ENCODE results near the gene KRTAP9-1. TPM values are rescaled to one million over a fixed set of nuclear protein-coding genes. Genes with fewer than 3 reads are reported as not detected.

Gene KRTAP9-1
- total RNA-seq, 2 experiments from 2014 or later: not detected

GRCh38 chr17:41160648-41161047 lies 29.0 kb upstream of the KRTAP9-1 start, which contains the start of gene KRTAP4-4:
Gene KRTAP4-4, minus strand, starts transcription at chr17:41160748. Its CDS starts 57 bp downstream, at chr17:41160691.
- ATAC-seq (no peak), DNase-seq (no peak)
- no peak within 1 kb of the TSS for H3K27ac Mint-ChIP-seq
- ChIA-PET CTCF (no interaction called here), POLR2A (no interaction called here)
- H3K9me3 Mint-ChIP-seq (ENCODE audit: insufficient read depth): no peaks in the 10 kb centered on the region
- peaks cover 7% of the 10 kb centered on the region for H3K27me3 Mint-ChIP-seq (ENCODE audit: low read depth)
- no peaks in the 10 kb centered on the region for H3K4me1 Mint-ChIP-seq (ENCODE audit: low read depth)
- H3K4me3 Mint-ChIP-seq: no peak within 1 kb of the TSS
- H3K36me3 Mint-ChIP-seq (ENCODE audit: low read depth): no peaks in the 10 kb centered on the region

GRCh38 chr17:41163828-41164227 lies 25.9 kb upstream of the KRTAP9-1 start:
- Mint-ChIP-seq H3K27ac (no peak overlapping the region), H3K9me3 (ENCODE audit: insufficient read depth) (no peaks in the 10 kb centered on the region), H3K4me3 (no peak overlapping the region), H3K4me1 (ENCODE audit: low read depth) (no peaks in the 10 kb centered on the region), H3K36me3 (ENCODE audit: low read depth) (no peaks in the 10 kb centered on the region), H3K27me3 (ENCODE audit: low read depth) (peaks cover 7% of the 10 kb centered on the region)
- ChIA-PET CTCF (no interaction called here), POLR2A (no interaction called here)
- DNase-seq (no peak), ATAC-seq (no peak)

- Mint-ChIP-seq H3K27ac (no peak overlapping the region), H3K36me3 (ENCODE audit: low read depth) (no peaks in the 10 kb centered on the region), H3K9me3 (ENCODE audit: insufficient read depth) (no peaks in the 10 kb centered on the region), H3K4me1 (ENCODE audit: low read depth) (no peaks in the 10 kb centered on the region), H3K4me3 (no peak overlapping the region), H3K27me3 (ENCODE audit: low read depth) (peaks cover 8% of the 10 kb centered on the region)
- CTCF ChIA-PET: no interaction called here
- ATAC-seq: no peak
- DNase-seq: no peak
- POLR2A ChIA-PET: no interaction called here
These were observed 22.1 kb upstream of the KRTAP9-1 start for GRCh38 chr17:41167561-41167960.

GRCh38 chr17:41168121-41168520 lies 21.6 kb upstream of the KRTAP9-1 start, which contains the start of gene KRTAP4-3:
Gene KRTAP4-3, minus strand, starts transcription at chr17:41168221. Its CDS starts 49 bp downstream, at chr17:41168172.
- POLR2A ChIA-PET: no interaction called here
- H3K9me3 Mint-ChIP-seq (ENCODE audit: insufficient read depth): no peaks in the 10 kb centered on the region

GRCh38 chr17:41171886-41172285 lies 17.8 kb upstream of the KRTAP9-1 start:
- Mint-ChIP-seq H3K4me1 (ENCODE audit: low read depth) (no peaks in the 10 kb centered on the region), H3K27me3 (ENCODE audit: low read depth) (peaks cover 3% of the 10 kb centered on the region), H3K27ac (no peak overlapping the region), H3K36me3 (ENCODE audit: low read depth) (no peaks in the 10 kb centered on the region), H3K9me3 (ENCODE audit: insufficient read depth) (no peaks in the 10 kb centered on the region), H3K4me3 (no peak overlapping the region)
- ATAC-seq (no peak), DNase-seq (no peak)
- POLR2A ChIA-PET: no interaction called here
- CTCF ChIA-PET: no interaction called here

More at GRCh38 chr17:41168121-41168520, 21.6 kb upstream of the KRTAP9-1 start, which contains the start of gene KRTAP4-3:
- no peak for ATAC-seq
- H3K36me3 Mint-ChIP-seq (ENCODE audit: low read depth): no peaks in the 10 kb centered on the region
- peaks cover 6% of the 10 kb centered on the region for H3K27me3 Mint-ChIP-seq (ENCODE audit: low read depth)
- CTCF ChIA-PET: no interaction called here
- no peak within 1 kb of the TSS for H3K27ac Mint-ChIP-seq
- no peak within 1 kb of the TSS for H3K4me3 Mint-ChIP-seq
- no peaks in the 10 kb centered on the region for H3K4me1 Mint-ChIP-seq (ENCODE audit: low read depth)
- no peak for DNase-seq

- Mint-ChIP-seq H3K9me3 (ENCODE audit: insufficient read depth) (no peaks in the 10 kb centered on the region), H3K4me3 (no peak overlapping the region), H3K36me3 (ENCODE audit: low read depth) (no peaks in the 10 kb centered on the region), H3K27me3 (ENCODE audit: low read depth) (peaks cover 6% of the 10 kb centered on the region), H3K4me1 (ENCODE audit: low read depth) (no peaks in the 10 kb centered on the region), H3K27ac (no peak overlapping the region)
- no peak for DNase-seq
- no peak for ATAC-seq
- ChIA-PET CTCF (no interaction called here), POLR2A (no interaction called here)
These were observed 12.8 kb upstream of the KRTAP9-1 start for GRCh38 chr17:41176744-41177387.

GRCh38 chr17:41177727-41178271 lies 11.9 kb upstream of the KRTAP9-1 start, which contains the start of gene KRTAP4-2:
Gene KRTAP4-2, minus strand, starts transcription at chr17:41178221. Its CDS starts 57 bp downstream, at chr17:41178164.
- no peak for ATAC-seq
- Mint-ChIP-seq H3K27ac (no peak within 1 kb of the TSS), H3K27me3 (ENCODE audit: low read depth) (peaks cover 3% of the 10 kb centered on the region), H3K4me1 (ENCODE audit: low read depth) (no peaks in the 10 kb centered on the region), H3K4me3 (no peak within 1 kb of the TSS), H3K9me3 (ENCODE audit: insufficient read depth) (no peaks in the 10 kb centered on the region), H3K36me3 (ENCODE audit: low read depth) (no peaks in the 10 kb centered on the region)
- ChIA-PET POLR2A (no interaction called here), CTCF (interaction anchor here (1.3 kb wide), 1 partner anchor 371 kb away, joined by 4 read pairs; no protein-coding TSS in a partner anchor)
- no peak for DNase-seq

GRCh38 chr17:41178341-41178740 lies 11.3 kb upstream of the KRTAP9-1 start:
- Mint-ChIP-seq H3K36me3 (ENCODE audit: low read depth) (no peaks in the 10 kb centered on the region), H3K27me3 (ENCODE audit: low read depth) (peaks cover 3% of the 10 kb centered on the region), H3K4me1 (ENCODE audit: low read depth) (no peaks in the 10 kb centered on the region), H3K9me3 (ENCODE audit: insufficient read depth) (no peaks in the 10 kb centered on the region), H3K27ac (no peak overlapping the region), H3K4me3 (no peak overlapping the region)
- DNase-seq: no peak
- POLR2A ChIA-PET: no interaction called here
- CTCF ChIA-PET: interaction anchor here (1.3 kb wide), 1 partner anchor 371 kb away, joined by 4 read pairs; no protein-coding TSS in a partner anchor
- ATAC-seq: no peak

GRCh38 chr17:41178843-41179616 lies 10.7 kb upstream of the KRTAP9-1 start:
- Mint-ChIP-seq H3K27me3 (ENCODE audit: low read depth) (peaks cover 3% of the 10 kb centered on the region), H3K9me3 (ENCODE audit: insufficient read depth) (no peaks in the 10 kb centered on the region), H3K27ac (no peak overlapping the region), H3K4me3 (no peak overlapping the region), H3K4me1 (ENCODE audit: low read depth) (no peaks in the 10 kb centered on the region), H3K36me3 (ENCODE audit: low read depth) (no peaks in the 10 kb centered on the region)
- POLR2A ChIA-PET: no interaction called here
- CTCF ChIA-PET: interaction anchor here (1.3 kb wide), 1 partner anchor 370 kb away, joined by 4 read pairs; no protein-coding TSS in a partner anchor
- DNase-seq (no peak), ATAC-seq (no peak)

GRCh38 chr17:41184480-41184961 lies 5.2 kb upstream of the KRTAP9-1 start, which contains the start of gene KRTAP4-1:
Gene KRTAP4-1, minus strand, starts transcription at chr17:41184911. Its CDS starts 57 bp downstream, at chr17:41184854.
- ChIA-PET POLR2A (no interaction called here), CTCF (no interaction called here)

GRCh38 chr17:41185001-41185400 lies 4.7 kb upstream of the KRTAP9-1 start:
- H3K27ac Mint-ChIP-seq: no peak overlapping the region
- no peaks in the 10 kb centered on the region for H3K36me3 Mint-ChIP-seq (ENCODE audit: low read depth)
- DNase-seq (no peak), ATAC-seq (no peak)
- H3K27me3 Mint-ChIP-seq (ENCODE audit: low read depth): peaks cover 8% of the 10 kb centered on the region
- no peaks in the 10 kb centered on the region for H3K4me1 Mint-ChIP-seq (ENCODE audit: low read depth)
- no peak overlapping the region for H3K4me3 Mint-ChIP-seq
- POLR2A ChIA-PET: no interaction called here
- H3K9me3 Mint-ChIP-seq (ENCODE audit: insufficient read depth): no peaks in the 10 kb centered on the region
- CTCF ChIA-PET: no interaction called here

More at GRCh38 chr17:41184480-41184961, 5.2 kb upstream of the KRTAP9-1 start, which contains the start of gene KRTAP4-1:
- Mint-ChIP-seq H3K27me3 (ENCODE audit: low read depth) (peaks cover 8% of the 10 kb centered on the region), H3K27ac (no peak within 1 kb of the TSS), H3K9me3 (ENCODE audit: insufficient read depth) (no peaks in the 10 kb centered on the region), H3K4me3 (no peak within 1 kb of the TSS), H3K4me1 (ENCODE audit: low read depth) (no peaks in the 10 kb centered on the region), H3K36me3 (ENCODE audit: low read depth) (no peaks in the 10 kb centered on the region)
- ATAC-seq (no peak), DNase-seq (no peak)

GRCh38 chr17:41186872-41187271 lies 2.8 kb upstream of the KRTAP9-1 start:
- H3K27me3 Mint-ChIP-seq (ENCODE audit: low read depth): peaks cover 10% of the 10 kb centered on the region
- DNase-seq (no peak), ATAC-seq (no peak)
- no peaks in the 10 kb centered on the region for H3K36me3 Mint-ChIP-seq (ENCODE audit: low read depth)
- no peaks in the 10 kb centered on the region for H3K9me3 Mint-ChIP-seq (ENCODE audit: insufficient read depth)
- H3K27ac Mint-ChIP-seq: no peak overlapping the region
- CTCF ChIA-PET: no interaction called here
- POLR2A ChIA-PET: no interaction called here
- H3K4me1 Mint-ChIP-seq (ENCODE audit: low read depth): no peaks in the 10 kb centered on the region
- no peak overlapping the region for H3K4me3 Mint-ChIP-seq

Measured in activated CD8-positive, alpha-beta T cell treated with anti-CD3 and anti-CD28 coated beads, Interleukin-2, amount 10 ng/mL, durations not matched to agents 7 days and 5 days (primary cell).